OCI-LY1 (cell line): ENCODE measurements around the gene CCDC93.

Source experiments
- H2AFZ ChIP-seq: fragments of 200-600 bp; sonication (generic), shearing (Covaris generic); 2 replicates; pipeline ENCODE4 v1.6.0; 2014; ENCODE audit warnings: antibody characterized with exemption, mild to moderate bottlenecking, low read length
- H3F3A ChIP-seq: fragments of 200-600 bp; sonication (generic), shearing (Covaris generic); 2 replicates; pipeline ENCODE4 v1.6.0; 2014; ENCODE audit warnings: mild to moderate bottlenecking, antibody characterized with exemption, low read length, moderate library complexity; ENCODE audit not compliant: insufficient read depth
- H3K27ac ChIP-seq: fragments of 200-600 bp; sonication (generic); 2 replicates; pipeline ENCODE4 v1.5.1; 2014; ENCODE audit warnings: low read length, mixed run types, mild to moderate bottlenecking, low read depth; ENCODE audit not compliant: poor library complexity, severe bottlenecking
- H3K27me3 ChIP-seq: fragments of 200-600 bp; sonication (generic); 2 replicates; pipeline ENCODE4 v1.6.0; 2014; ENCODE audit warnings: antibody characterized with exemption, mild to moderate bottlenecking, low read length, moderate library complexity; ENCODE audit not compliant: insufficient read depth
- H3K36me3 ChIP-seq: fragments of 200-600 bp; sonication (generic); 2 replicates; pipeline ENCODE4 v1.6.1; 2014; ENCODE audit warnings: mild to moderate bottlenecking, antibody characterized with exemption, low read length, moderate library complexity, mixed read lengths; ENCODE audit not compliant: insufficient read depth
- H3K4me1 ChIP-seq: fragments of 200-600 bp; sonication (generic); 2 replicates; pipeline ENCODE4 v1.5.1; 2014; ENCODE audit warnings: mild to moderate bottlenecking, low read length, moderate library complexity; ENCODE audit not compliant: insufficient read depth, severe bottlenecking
- H3K4me2 ChIP-seq: fragments of 200-600 bp; sonication (generic), shearing (Covaris generic); 2 replicates; pipeline ENCODE4 v1.6.1; 2014; ENCODE audit warnings: low read length
- H3K4me3 ChIP-seq: fragments of 200-600 bp; sonication (generic); 2 replicates; pipeline ENCODE4 v1.5.1; 2014; ENCODE audit warnings: low read length, low read depth, mild to moderate bottlenecking, mixed read lengths; ENCODE audit not compliant: poor library complexity, severe bottlenecking
- H3K79me2 ChIP-seq: fragments of 200-600 bp; shearing (Covaris generic); 2 replicates; pipeline ENCODE4 v1.6.1; 2016; ENCODE audit warnings: mixed run types, low read length, mixed read lengths; ENCODE audit not compliant: insufficient read depth
- H3K9ac ChIP-seq: fragments of 200-600 bp; sonication (generic), shearing (Covaris generic); 2 replicates; pipeline ENCODE4 v1.6.1; 2014; ENCODE audit warnings: mild to moderate bottlenecking, low read length, mixed read lengths
- H3K9me2 ChIP-seq: fragments of 200-600 bp; sonication (generic), shearing (Covaris generic); 2 replicates; pipeline ENCODE4 v1.6.1; 2014; ENCODE audit warnings: low read depth, mild to moderate bottlenecking, low read length, mixed read lengths
- H3K9me3 ChIP-seq: fragments of 200-600 bp; shearing (Covaris generic); 2 replicates; pipeline ENCODE4 v1.6.1; 2014; ENCODE audit warnings: low read length, mixed read lengths
- H4K20me1 ChIP-seq: fragments of 200-600 bp; sonication (generic), shearing (Covaris generic); 2 replicates; pipeline ENCODE4 v1.6.0; 2016; ENCODE audit warnings: mild to moderate bottlenecking, low read length; ENCODE audit not compliant: insufficient read depth
- EZH2 ChIP-seq: fragments of 200-600 bp; sonication (generic), shearing (Covaris generic); IDR thresholded peaks from 2 replicates; pipeline ENCODE4 v1.8.0; 2017; ENCODE audit warnings: borderline replicate concordance, mixed run types, mild to moderate bottlenecking, antibody characterized with exemption, low read length, moderate library complexity, mixed read lengths
- TF ChIP-seq, protein P1 (sequence below): fragments of 200-600 bp; sonication (generic), shearing (Covaris generic); IDR thresholded peaks from 2 replicates; pipeline ENCODE4 v1.5.1; 2017; ENCODE audit warnings: mild to moderate bottlenecking, antibody characterized with exemption, low read length, moderate library complexity, mixed read lengths

Gene CCDC93

GRCh38 chr2:118047380-118047826 is 33.5 kb upstream of the CCDC93 start:
- H3K9me2 ChIP-seq, result no peaks in the 10 kb centered on the region
- H3F3A ChIP-seq, result no peaks in the 10 kb centered on the region
- peaks cover 28% of the 10 kb centered on the region for H3K4me1 ChIP-seq
- no peaks in the 10 kb centered on the region for H3K36me3 ChIP-seq
- H3K4me2 ChIP-seq, result no peak overlapping the region
- H3K79me2 ChIP-seq, result no peaks in the 10 kb centered on the region
- H4K20me1 ChIP-seq, result no peaks in the 10 kb centered on the region
- no peak overlapping the region for H2AFZ ChIP-seq
- TF ChIP-seq, protein P1, sequence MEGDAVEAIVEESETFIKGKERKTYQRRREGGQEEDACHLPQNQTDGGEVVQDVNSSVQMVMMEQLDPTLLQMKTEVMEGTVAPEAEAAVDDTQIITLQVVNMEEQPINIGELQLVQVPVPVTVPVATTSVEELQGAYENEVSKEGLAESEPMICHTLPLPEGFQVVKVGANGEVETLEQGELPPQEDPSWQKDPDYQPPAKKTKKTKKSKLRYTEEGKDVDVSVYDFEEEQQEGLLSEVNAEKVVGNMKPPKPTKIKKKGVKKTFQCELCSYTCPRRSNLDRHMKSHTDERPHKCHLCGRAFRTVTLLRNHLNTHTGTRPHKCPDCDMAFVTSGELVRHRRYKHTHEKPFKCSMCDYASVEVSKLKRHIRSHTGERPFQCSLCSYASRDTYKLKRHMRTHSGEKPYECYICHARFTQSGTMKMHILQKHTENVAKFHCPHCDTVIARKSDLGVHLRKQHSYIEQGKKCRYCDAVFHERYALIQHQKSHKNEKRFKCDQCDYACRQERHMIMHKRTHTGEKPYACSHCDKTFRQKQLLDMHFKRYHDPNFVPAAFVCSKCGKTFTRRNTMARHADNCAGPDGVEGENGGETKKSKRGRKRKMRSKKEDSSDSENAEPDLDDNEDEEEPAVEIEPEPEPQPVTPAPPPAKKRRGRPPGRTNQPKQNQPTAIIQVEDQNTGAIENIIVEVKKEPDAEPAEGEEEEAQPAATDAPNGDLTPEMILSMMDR, result no peak
- no peak for TF ChIP-seq EZH2
- H3K27me3 ChIP-seq, result no peaks in the 10 kb centered on the region
- no peak overlapping the region for H3K9ac ChIP-seq
- no peaks in the 10 kb centered on the region for H3K9me3 ChIP-seq
- H3K27ac ChIP-seq, result no peak overlapping the region
- H3K4me3 ChIP-seq, result no peak overlapping the region

GRCh38 chr2:118046634-118047210 is 32.9 kb upstream of the CCDC93 start:
- no peak overlapping the region for H3K27ac ChIP-seq

GRCh38 chr2:118045286-118045685 is 31.4 kb upstream of the CCDC93 start:
- Histone ChIP-seq H2AFZ (no peak overlapping the region), H3K4me2 (no peak overlapping the region), H3K4me1 (peaks cover 22% of the 10 kb centered on the region), H3F3A (no peaks in the 10 kb centered on the region), H3K79me2 (no peaks in the 10 kb centered on the region), H3K27me3 (no peaks in the 10 kb centered on the region), H3K9me2 (no peaks in the 10 kb centered on the region), H3K27ac (no peak overlapping the region), H4K20me1 (no peaks in the 10 kb centered on the region), H3K4me3 (no peak overlapping the region), H3K9me3 (no peaks in the 10 kb centered on the region), H3K9ac (no peak overlapping the region), H3K36me3 (no peaks in the 10 kb centered on the region)
- no peak for TF ChIP-seq EZH2
- TF ChIP-seq, protein P1, result no peak

More at GRCh38 chr2:118046634-118047210, 32.9 kb upstream of the CCDC93 start:
- H3K4me1 ChIP-seq, result peaks cover 28% of the 10 kb centered on the region
- H3K4me3 ChIP-seq, result no peak overlapping the region
- no peaks in the 10 kb centered on the region for H3K27me3 ChIP-seq
- H3F3A ChIP-seq, result no peaks in the 10 kb centered on the region
- no peak overlapping the region for H3K4me2 ChIP-seq
- no peaks in the 10 kb centered on the region for H3K9me2 ChIP-seq
- H4K20me1 ChIP-seq, result no peaks in the 10 kb centered on the region
- no peaks in the 10 kb centered on the region for H3K36me3 ChIP-seq
- H3K9ac ChIP-seq, result no peak overlapping the region
- no peaks in the 10 kb centered on the region for H3K79me2 ChIP-seq
- no peaks in the 10 kb centered on the region for H3K9me3 ChIP-seq
- TF ChIP-seq EZH2, result no peak
- TF ChIP-seq, protein P1, result peak; percentile 76
- no peak overlapping the region for H2AFZ ChIP-seq
